Measurements from ENCODE around the gene TBX15. TPM values are rescaled to one million over a fixed set of nuclear protein-coding genes. Genes with fewer than 3 reads are reported as not detected.

TBX15 gene
- total RNA-seq, 2 experiments from 2014 or later = not detected

DNA sequence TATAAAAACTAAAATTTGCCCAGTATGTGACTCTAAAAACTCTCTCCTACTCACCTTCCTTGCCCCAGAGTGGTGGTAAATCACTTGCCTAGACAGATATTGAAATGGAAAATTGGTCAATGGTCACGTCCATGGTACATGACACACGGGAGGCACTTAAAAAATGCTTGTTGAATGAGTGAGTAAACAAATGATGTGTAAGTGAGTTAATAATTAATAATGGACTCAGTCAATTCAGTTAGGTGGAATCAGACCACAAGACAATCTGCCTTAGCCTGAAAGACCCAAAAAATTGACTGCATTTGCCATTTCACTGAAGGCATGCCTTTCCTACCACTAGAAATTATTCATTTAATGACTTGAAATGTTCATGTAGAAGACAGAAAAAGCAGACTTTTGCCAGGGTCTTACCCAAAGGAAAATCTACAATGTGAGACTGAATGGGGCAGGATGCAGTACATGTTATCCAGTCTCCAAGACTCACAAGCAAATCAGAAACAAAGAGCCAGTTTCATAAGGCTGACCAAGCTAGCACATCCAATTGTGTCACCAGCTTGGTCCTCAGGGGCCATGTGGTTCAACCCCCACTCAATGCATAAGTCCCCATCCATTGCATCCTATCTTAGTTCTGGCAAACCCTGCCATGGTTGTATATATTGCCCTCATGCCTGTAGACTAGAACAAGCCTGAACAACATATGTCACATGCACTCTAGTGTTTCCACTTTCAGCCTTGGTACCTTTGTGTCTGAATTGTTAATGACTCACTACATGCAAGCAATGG lies 73.6 kb downstream of the TBX15 start:
- POLR2A ChIA-PET = no interaction called here
- H3K9me3 Mint-ChIP-seq = peaks cover 6% of the 10 kb centered on the region
- H3K4me3 Mint-ChIP-seq = no peak overlapping the region
- no peaks in the 10 kb centered on the region for H3K36me3 Mint-ChIP-seq (ENCODE audit: low read depth)
- no peak for DNase-seq
- CTCF ChIA-PET = no interaction called here
- no peaks in the 10 kb centered on the region for H3K4me1 Mint-ChIP-seq
- H3K27me3 Mint-ChIP-seq = no peaks in the 10 kb centered on the region
- no peak overlapping the region for H3K27ac Mint-ChIP-seq

- Mint-ChIP-seq H3K27ac (no peak overlapping the region), H3K4me1 (no peaks in the 10 kb centered on the region), H3K27me3 (no peaks in the 10 kb centered on the region), H3K4me3 (no peak overlapping the region), H3K36me3 (ENCODE audit: low read depth) (no peaks in the 10 kb centered on the region), H3K9me3 (peaks cover 6% of the 10 kb centered on the region)
- ChIA-PET POLR2A (no interaction called here), CTCF (no interaction called here)
- no peak for DNase-seq
Observed at GRCh38 chr1:118913818-118914217, 74.3 kb downstream of the TBX15 start.

DNA sequence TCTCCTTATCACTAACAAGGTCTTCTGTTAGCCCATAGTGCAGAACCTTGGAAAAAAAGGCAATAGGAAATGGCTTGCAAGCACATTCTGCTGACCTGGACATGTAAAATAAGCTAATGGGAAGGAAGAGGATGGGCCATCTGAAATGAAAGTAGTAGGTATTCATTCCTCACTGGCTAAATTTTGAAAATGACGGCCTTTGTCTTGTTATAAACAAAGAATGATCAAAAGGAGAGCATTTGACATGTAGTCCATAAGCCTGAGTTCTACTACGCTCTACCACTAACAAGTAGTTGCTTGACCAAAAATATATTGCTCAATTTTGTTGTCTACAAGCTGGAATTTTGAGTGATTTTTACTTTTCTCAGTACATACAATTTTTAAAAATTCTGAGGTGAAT lies 75.6 kb downstream of the TBX15 start:
- H3K27ac Mint-ChIP-seq = no peak overlapping the region
- ChIA-PET CTCF (no interaction called here), POLR2A (no interaction called here)
- no peaks in the 10 kb centered on the region for H3K27me3 Mint-ChIP-seq
- no peak overlapping the region for H3K4me3 Mint-ChIP-seq
- DNase-seq = no peak
- no peaks in the 10 kb centered on the region for H3K36me3 Mint-ChIP-seq (ENCODE audit: low read depth)
- no peaks in the 10 kb centered on the region for H3K4me1 Mint-ChIP-seq
- H3K9me3 Mint-ChIP-seq = peaks cover 4% of the 10 kb centered on the region

DNA sequence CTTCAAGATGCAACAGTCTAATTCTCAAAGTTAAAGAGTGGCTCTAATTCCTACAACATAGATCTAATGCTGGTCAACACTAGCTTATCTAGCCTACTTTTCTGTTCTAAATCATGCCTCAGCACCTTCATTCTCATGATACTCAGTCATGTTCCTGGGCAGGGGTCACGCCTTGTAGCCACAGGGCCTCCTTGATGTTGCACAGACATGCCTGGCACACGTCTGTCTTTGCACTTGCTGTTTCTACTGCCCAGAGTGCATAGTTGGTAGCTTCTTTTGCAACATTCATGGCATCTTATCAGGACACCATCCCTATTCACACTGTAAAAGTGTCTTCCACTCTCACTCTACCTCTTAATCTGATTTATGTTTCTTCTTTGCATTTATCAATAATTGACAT lies 76.6 kb downstream of the TBX15 start:
- H3K27ac Mint-ChIP-seq = no peak overlapping the region
- H3K4me1 Mint-ChIP-seq = no peaks in the 10 kb centered on the region
- H3K27me3 Mint-ChIP-seq = no peaks in the 10 kb centered on the region
- POLR2A ChIA-PET = no interaction called here
- DNase-seq = no peak
- H3K36me3 Mint-ChIP-seq (ENCODE audit: low read depth) = no peaks in the 10 kb centered on the region
- CTCF ChIA-PET = no interaction called here
- H3K9me3 Mint-ChIP-seq = peaks cover 4% of the 10 kb centered on the region
- no peak overlapping the region for H3K4me3 Mint-ChIP-seq

DNA sequence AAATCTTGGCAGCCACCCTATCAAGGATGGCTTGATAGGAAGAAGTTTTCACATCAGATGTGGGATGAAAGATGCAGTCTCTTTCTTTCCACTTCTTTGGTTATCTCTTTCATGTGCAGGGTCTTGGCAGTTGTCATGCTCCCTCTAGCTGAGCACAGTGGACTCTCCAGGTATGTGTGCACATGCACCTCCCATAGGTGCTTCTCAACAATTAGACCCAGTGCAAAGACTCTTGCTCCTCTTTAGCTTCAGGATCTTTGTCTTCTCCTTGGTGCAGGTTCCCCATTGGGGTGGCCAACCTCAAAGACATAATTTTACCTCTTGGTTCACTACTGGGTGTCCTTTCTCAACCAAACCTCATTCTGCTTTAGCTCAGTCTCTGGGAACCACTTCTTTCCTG lies 80.7 kb downstream of the TBX15 start:
- no peak for DNase-seq
- ChIA-PET CTCF (no interaction called here), POLR2A (no interaction called here)
- Mint-ChIP-seq H3K4me1 (no peaks in the 10 kb centered on the region), H3K9me3 (no peaks in the 10 kb centered on the region), H3K27ac (no peak overlapping the region), H3K4me3 (no peak overlapping the region), H3K27me3 (no peaks in the 10 kb centered on the region), H3K36me3 (ENCODE audit: low read depth) (no peaks in the 10 kb centered on the region)

- POLR2A ChIA-PET = no interaction called here
- no peak for DNase-seq
- Mint-ChIP-seq H3K27ac (no peak overlapping the region), H3K9me3 (no peaks in the 10 kb centered on the region), H3K4me1 (no peaks in the 10 kb centered on the region), H3K36me3 (ENCODE audit: low read depth) (no peaks in the 10 kb centered on the region), H3K27me3 (no peaks in the 10 kb centered on the region), H3K4me3 (no peak overlapping the region)
- CTCF ChIA-PET = no interaction called here
Observed at GRCh38 chr1:118905671-118906070, 82.5 kb downstream of the TBX15 start.

GRCh38 chr1:118905196-118905595 lies 82.9 kb downstream of the TBX15 start:
- no peak for DNase-seq
- ChIA-PET POLR2A (no interaction called here), CTCF (no interaction called here)
- Mint-ChIP-seq H3K36me3 (ENCODE audit: low read depth) (no peaks in the 10 kb centered on the region), H3K4me1 (no peaks in the 10 kb centered on the region), H3K27me3 (no peaks in the 10 kb centered on the region), H3K9me3 (no peaks in the 10 kb centered on the region), H3K4me3 (no peak overlapping the region), H3K27ac (no peak overlapping the region)

DNA sequence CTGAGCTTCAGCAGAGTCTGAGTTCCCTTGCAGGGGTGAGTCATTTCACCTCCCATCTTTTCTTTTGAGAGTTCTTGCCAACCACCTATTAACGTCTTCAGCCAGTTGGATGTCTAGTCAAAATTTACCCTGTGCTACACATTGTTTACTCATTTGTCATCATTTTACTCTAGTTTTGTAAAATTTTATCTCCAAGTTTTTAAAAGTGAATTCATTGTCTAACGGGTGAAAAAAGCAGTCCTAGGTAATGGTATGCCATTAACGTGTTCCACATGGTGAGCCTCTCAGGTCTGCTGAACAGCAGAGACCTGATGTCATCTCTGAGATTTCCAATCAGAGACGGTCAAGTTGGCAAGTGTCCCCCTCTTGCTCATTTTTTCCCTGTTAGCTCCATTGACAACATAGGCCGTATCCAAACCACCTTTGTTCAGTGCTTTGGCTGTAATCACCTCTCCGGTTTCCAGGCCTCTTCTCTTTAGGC lies 85.4 kb downstream of the TBX15 start:
- CTCF ChIA-PET = no interaction called here
- H3K4me1 Mint-ChIP-seq = no peaks in the 10 kb centered on the region
- DNase-seq = no peak
- H3K27ac Mint-ChIP-seq = no peak overlapping the region
- no peaks in the 10 kb centered on the region for H3K36me3 Mint-ChIP-seq (ENCODE audit: low read depth)
- no peaks in the 10 kb centered on the region for H3K27me3 Mint-ChIP-seq
- POLR2A ChIA-PET = no interaction called here
- H3K9me3 Mint-ChIP-seq = no peaks in the 10 kb centered on the region
- no peak overlapping the region for H3K4me3 Mint-ChIP-seq

DNA sequence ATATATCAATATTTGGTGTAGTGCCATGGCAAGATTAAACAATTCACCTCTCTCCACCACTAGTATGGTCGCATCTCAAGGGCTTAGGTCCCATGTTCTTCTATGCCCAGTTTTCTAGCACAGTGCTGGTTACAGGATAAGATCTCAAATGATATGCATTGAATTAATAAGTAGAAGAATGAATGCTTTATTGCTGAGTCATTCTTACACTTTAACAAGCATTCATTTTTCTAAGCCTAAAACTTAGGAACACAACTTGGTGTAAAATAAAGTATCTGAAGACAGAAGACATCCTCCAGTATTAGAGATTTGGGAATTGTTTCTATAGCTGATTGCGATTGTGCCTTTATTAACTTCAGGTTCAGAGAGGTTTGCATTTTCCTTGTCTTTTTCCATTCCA lies 85.8 kb downstream of the TBX15 start:
- POLR2A ChIA-PET = no interaction called here
- no peaks in the 10 kb centered on the region for H3K27me3 Mint-ChIP-seq
- no peaks in the 10 kb centered on the region for H3K4me1 Mint-ChIP-seq
- no peaks in the 10 kb centered on the region for H3K9me3 Mint-ChIP-seq
- no peak overlapping the region for H3K4me3 Mint-ChIP-seq
- H3K36me3 Mint-ChIP-seq (ENCODE audit: low read depth) = no peaks in the 10 kb centered on the region
- no peak overlapping the region for H3K27ac Mint-ChIP-seq
- CTCF ChIA-PET = no interaction called here
- no peak for DNase-seq

DNA sequence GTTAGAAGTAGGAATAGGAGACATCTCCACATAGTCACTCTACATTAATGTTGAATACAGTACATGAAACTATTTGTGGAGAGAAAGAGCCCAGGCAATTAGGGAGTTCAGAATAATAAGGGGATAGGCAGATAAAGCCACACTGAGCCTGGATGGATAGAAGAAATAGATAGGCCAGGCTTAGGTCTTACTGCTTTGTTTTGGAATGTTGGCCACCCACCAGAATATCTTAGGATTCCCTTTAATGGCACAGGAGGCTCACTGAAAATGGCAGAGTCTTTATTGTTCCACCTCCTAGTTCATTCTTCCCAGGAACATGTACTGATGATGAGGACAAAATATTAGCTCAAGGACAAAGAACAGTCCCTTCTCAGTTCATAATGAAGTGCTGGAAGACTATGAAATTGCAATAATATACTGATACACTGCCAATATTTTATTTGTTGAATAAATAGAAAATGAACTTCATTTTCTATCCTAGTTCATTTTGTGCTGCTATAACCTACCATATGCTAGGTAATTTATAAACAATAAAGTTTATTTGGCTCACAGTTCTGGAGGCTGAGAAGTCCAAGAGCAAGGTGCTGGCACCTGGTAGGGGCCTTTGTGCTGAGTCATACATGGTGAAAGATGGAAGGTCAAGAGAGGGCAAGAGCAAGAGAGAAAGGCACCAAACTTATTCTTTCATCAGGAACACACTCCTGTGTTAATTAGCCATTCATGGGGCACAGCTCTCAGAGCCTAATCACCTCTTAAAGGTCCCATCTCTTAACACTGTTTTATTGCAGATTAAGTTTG lies 87.3 kb downstream of the TBX15 start:
- Mint-ChIP-seq H3K27ac (no peak overlapping the region), H3K27me3 (no peaks in the 10 kb centered on the region), H3K4me1 (no peaks in the 10 kb centered on the region), H3K4me3 (no peak overlapping the region), H3K36me3 (ENCODE audit: low read depth) (no peaks in the 10 kb centered on the region), H3K9me3 (no peaks in the 10 kb centered on the region)
- no peak for DNase-seq
- POLR2A ChIA-PET = no interaction called here
- CTCF ChIA-PET = no interaction called here

DNA sequence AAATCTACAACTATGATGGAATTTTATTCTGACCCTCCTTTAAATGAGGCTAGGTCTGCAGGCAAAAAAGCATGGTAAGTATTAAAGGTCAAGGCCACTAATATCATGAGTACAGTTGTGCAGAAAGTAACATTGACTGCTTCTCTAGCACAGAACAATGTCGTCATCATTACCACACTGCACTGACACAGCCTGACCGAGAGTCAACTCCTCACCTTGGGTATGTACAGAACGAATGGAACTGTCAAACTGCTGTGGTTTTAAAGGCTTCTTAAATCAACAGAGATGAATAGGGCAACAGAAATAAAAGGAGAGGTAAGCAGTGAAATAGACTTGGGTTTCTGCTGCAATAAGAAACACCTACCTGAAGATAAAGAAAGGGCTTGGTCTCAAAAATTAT lies 88.8 kb downstream of the TBX15 start:
- ChIA-PET CTCF (no interaction called here), POLR2A (no interaction called here)
- Mint-ChIP-seq H3K36me3 (ENCODE audit: low read depth) (no peaks in the 10 kb centered on the region), H3K4me1 (no peaks in the 10 kb centered on the region), H3K4me3 (no peak overlapping the region), H3K27me3 (no peaks in the 10 kb centered on the region), H3K9me3 (peaks cover 3% of the 10 kb centered on the region), H3K27ac (no peak overlapping the region)
- DNase-seq = no peak

DNA sequence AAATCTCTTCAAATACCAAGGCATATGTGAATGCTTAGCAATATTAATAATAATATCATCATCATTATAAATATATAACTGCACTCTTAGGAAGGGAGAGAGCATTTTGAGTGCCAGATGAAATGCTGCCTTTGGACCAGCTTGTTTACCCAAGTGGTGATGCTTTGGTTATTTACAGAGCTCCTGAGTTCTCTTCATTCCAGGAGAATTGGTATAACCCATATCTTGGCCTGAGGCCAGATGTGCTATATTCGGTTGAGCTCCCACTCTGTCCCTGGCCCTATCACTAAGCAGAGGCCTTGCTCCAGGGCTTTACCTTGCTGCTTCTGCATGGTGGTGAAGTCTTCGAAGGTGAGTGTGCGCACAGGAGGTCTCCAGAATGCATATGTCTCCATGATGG lies 89.4 kb downstream of the TBX15 start:
- Mint-ChIP-seq H3K4me1 (no peaks in the 10 kb centered on the region), H3K36me3 (ENCODE audit: low read depth) (no peaks in the 10 kb centered on the region), H3K27ac (no peak overlapping the region), H3K4me3 (no peak overlapping the region), H3K9me3 (peaks cover 5% of the 10 kb centered on the region), H3K27me3 (no peaks in the 10 kb centered on the region)
- ChIA-PET POLR2A (no interaction called here), CTCF (no interaction called here)
- DNase-seq = no peak

- DNase-seq = no peak
- peaks cover 5% of the 10 kb centered on the region for H3K9me3 Mint-ChIP-seq
- H3K36me3 Mint-ChIP-seq (ENCODE audit: low read depth) = no peaks in the 10 kb centered on the region
- CTCF ChIA-PET = no interaction called here
- no peak overlapping the region for H3K4me3 Mint-ChIP-seq
- POLR2A ChIA-PET = no interaction called here
- no peaks in the 10 kb centered on the region for H3K4me1 Mint-ChIP-seq
- no peaks in the 10 kb centered on the region for H3K27me3 Mint-ChIP-seq
- H3K27ac Mint-ChIP-seq = no peak overlapping the region
Observed at GRCh38 chr1:118896416-118896815, 91.7 kb downstream of the TBX15 start.

DNA sequence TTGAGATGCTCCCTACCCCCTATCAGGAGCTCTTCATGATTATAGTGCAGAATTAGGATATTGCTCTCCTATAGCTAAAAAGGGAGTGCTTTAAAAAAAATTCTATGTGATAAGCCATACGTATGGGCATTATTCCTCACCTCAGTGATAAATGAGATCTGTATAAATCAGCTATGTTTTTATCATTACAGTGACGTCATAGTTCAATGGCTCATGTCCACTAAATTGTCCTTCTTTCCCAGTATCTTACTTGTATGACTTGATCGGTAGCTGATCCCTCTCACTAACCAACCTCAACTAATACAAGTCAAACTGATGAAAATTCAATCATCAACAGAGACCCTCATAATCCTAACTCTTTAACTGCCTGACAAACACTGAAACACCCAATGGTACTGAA lies 93.3 kb downstream of the TBX15 start:
- ChIA-PET CTCF (no interaction called here), POLR2A (no interaction called here)
- Mint-ChIP-seq H3K27ac (no peak overlapping the region), H3K27me3 (no peaks in the 10 kb centered on the region), H3K36me3 (ENCODE audit: low read depth) (no peaks in the 10 kb centered on the region), H3K4me1 (no peaks in the 10 kb centered on the region), H3K9me3 (peaks cover 5% of the 10 kb centered on the region), H3K4me3 (no peak overlapping the region)
- no peak for DNase-seq
